Measurements from ENCODE around the gene SERPINA4. TPM values are rescaled to one million over a fixed set of nuclear protein-coding genes. Genes with fewer than 3 reads are reported as not detected.

Gene SERPINA4
- total and polyA plus RNA-seq, 2 of the 8 experiments (the other 6 are each of a cell fraction or from before 2014, with no cell fraction given) = not detected

GRCh38 chr14:94574336-94574735, 13.1 kb downstream of the SERPINA4 start:
- Histone ChIP-seq H3K27ac (ENCODE audit: low read depth, low read length) (no peak overlapping the region), H3K18ac (ENCODE audit: extremely low read depth, low read length) (no peak overlapping the region), H3K9ac (replicated peaks in 1 of 4; ENCODE audit: extremely low read depth in 1 of 4, low read depth in 3 of 4, low read length in 3 of 4) (no peak overlapping the region), H2AK5ac (ENCODE audit: low read depth, low read length) (no peak overlapping the region), H3K56ac (replicated peaks; ENCODE audit: insufficient read length, low read depth, low read length) (no peak overlapping the region), H3K4me1 (replicated peaks in 1 of 4; ENCODE audit: control insufficient read depth in 3 of 4, insufficient read depth in 4 of 4, low read length in 3 of 4) (no peaks in the 10 kb centered on the region), H3K27me3 (replicated peaks in 1 of 4; ENCODE audit: control insufficient read depth in 3 of 4, extremely low read depth in 1 of 4, insufficient read depth in 3 of 4, low read length in 3 of 4) (peaks cover 0 to 2% (median 0%) of the 10 kb centered on the region in 4 experiments; a peak in 2 of 7 replicates), H2BK20ac (ENCODE audit: low read length) (no peak overlapping the region), H3K36me3 (ENCODE audit: control insufficient read depth in 2 of 4, insufficient read depth in 4 of 4, low read length in 3 of 4) (no peaks in the 10 kb centered on the region), H3K4me3 (ENCODE audit: extremely low read depth in 1 of 4, insufficient read depth in 2 of 4, low read depth in 3 of 4, low read length in 4 of 4) (no peak overlapping the region), H2BK15ac (ENCODE audit: low read length) (no peak overlapping the region), H2BK12ac (ENCODE audit: low read depth, low read length) (no peak overlapping the region), H3K79me1 (ENCODE audit: low read depth, low read length) (no peaks in the 10 kb centered on the region), H4K5ac (ENCODE audit: insufficient read length, low read depth, low read length) (no peak overlapping the region), H3K79me2 (ENCODE audit: control insufficient read depth in 1 of 2, insufficient read depth in 2 of 2, low read length in 2 of 2) (no peaks in the 10 kb centered on the region), H4K8ac (ENCODE audit: extremely low read depth, insufficient read depth, low read length) (no peak overlapping the region), H4K20me1 (replicated peaks in 1 of 2; ENCODE audit: control insufficient read depth in 1 of 2, insufficient read depth in 2 of 2, low read length in 2 of 2) (no peaks in the 10 kb centered on the region), H3K23me2 (ENCODE audit: low read depth, low read length) (peaks cover 3% of the 10 kb centered on the region; the same call in 1 of the 2 replicates), H2AFZ (ENCODE audit: low read length) (no peak overlapping the region), H2BK5ac (ENCODE audit: low read depth, low read length) (no peak overlapping the region), H3K23ac (ENCODE audit: insufficient read length) (no peak overlapping the region), H4K91ac (replicated peaks; ENCODE audit: insufficient read length, low read length) (no peak overlapping the region), H2BK120ac (replicated peaks; ENCODE audit: low read depth, low read length) (no peak overlapping the region), H3K14ac (ENCODE audit: insufficient read length) (no peak overlapping the region), H3K4ac (replicated peaks; ENCODE audit: insufficient read length, low read depth, low read length) (no peak overlapping the region), H3K9me3 (ENCODE audit: insufficient read depth in 2 of 2, low read depth in 1 of 2, low read length in 1 of 2) (peaks cover 3% of the 10 kb centered on the region in 2 experiments; a peak in 1 of 4 replicates), H3K4me2 (ENCODE audit: insufficient read depth in 1 of 2, low read depth in 2 of 2, low read length in 2 of 2) (no peak overlapping the region)
- POLR2A ChIA-PET (ENCODE audit: partially characterized antibody) = interaction anchor here (0.7 kb wide), 1 partner anchor 24 kb away, joined by 3 read pairs; no protein-coding TSS in a partner anchor
- CTCF ChIA-PET (ENCODE audit: partially characterized antibody) = no interaction called here
- no peak for FAIRE-seq
- no peak for DNase-seq (ENCODE audit: low read depth in 1 of 2, low spot score in 2 of 2)
- 87% methylated on average over 3 of the region's 3 CpGs; no CpG with 5 or more reads in 1 of the 2 experiments for WGBS, 2 experiments (ENCODE audit: extremely low coverage in 1 of 2, insufficient coverage in 1 of 2, insufficient read length in 1 of 2, insufficient replicate concordance in 2 of 2, low coverage in 1 of 2, low lambda C conversion rate in 2 of 2, missing lambda C conversion rate in 1 of 2)
- TF ChIP-seq RFX5 (IDR thresholded peaks at IDR 0.05; ENCODE audit: borderline replicate concordance, low read depth, low read length) = no peak
- no peak for TF ChIP-seq EZH2 (IDR thresholded peaks at IDR 0.05; ENCODE audit: low read depth, low read length, severe bottlenecking)
- no peak for TF ChIP-seq TAF1 (IDR thresholded peaks at IDR 0.05; ENCODE audit: low read depth, low read length)

Data from H1 (cell line).